SKM-1 treated with dmso at 0.1 percent for 144 hours (cell line): ENCODE measurements around the gene NUP153.

Source experiments
- DNase-seq: peaks from one replicate; lab custom pipeline; 2025; ENCODE audit not compliant: unreplicated experiment; lab: John Stamatoyannopoulos, UW

Gene NUP153

DNA sequence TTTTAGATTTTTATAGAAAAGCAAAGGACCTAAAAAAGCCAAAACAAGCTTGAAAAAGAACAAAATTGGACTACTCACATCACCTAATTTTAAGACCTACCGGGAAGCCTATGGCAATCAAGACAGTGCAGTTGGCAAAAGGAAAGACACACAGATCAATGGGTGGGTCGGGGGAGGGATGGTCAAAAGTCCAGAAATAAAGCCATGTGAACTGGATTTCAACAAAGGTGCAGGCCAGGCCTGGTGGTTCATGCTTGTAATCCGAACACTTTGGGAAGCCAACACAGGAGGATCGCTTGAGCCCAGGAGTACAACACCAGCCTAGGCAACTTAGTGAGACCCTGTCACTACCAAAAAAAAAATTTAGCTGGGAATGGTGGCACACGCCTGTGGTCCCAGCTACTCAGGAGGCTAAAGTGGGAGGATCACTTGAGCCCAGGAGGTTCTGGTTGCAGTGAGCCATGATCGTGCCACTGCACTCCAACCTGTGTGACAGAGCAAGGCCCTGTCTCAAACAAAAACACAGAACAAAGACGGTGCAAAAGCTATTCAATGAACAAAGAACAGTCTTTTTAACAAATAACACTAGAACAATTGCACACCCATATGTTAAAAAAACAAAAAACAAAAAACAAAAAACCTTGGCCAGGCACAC lies 34.5 kb downstream of the NUP153 start:
- DNase-seq: no peak

DNA sequence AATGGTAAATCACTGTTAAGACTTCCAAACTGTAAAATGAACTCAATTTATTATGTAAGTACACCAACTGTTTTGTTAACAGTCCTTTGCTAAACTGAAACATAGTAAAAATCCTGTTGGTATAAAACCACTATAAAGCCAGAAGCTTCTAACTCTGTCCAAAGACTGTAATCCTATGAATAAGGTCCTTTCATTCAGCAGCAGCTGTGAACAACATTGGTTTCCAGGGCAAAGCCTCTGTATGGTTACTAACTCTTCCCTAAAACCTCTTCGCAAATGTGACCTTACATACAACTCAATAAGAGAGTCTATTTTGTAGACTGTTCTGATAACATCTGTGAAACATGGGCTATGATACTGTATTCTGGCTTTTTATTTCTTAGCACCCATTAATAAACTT lies 40.1 kb downstream of the NUP153 start:
- no peak for DNase-seq

DNA sequence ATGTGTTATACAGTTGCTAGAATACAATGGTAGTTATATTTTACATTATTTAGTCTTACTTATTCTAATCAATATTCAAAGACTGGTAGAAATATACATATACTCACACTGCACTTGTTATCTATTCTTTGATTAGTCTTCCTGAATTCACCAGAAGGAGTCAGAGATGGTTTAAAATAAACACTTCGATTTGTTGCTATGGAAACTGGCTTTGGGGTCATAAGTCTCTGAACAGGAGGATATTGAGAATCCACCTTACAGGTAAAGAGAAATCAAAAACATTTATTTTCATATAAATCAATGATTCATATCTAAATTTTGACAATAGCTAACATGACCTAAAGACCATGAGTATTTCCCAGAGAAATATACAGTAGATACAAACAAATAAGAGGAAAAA lies 41.6 kb downstream of the NUP153 start:
- no peak for DNase-seq

DNA sequence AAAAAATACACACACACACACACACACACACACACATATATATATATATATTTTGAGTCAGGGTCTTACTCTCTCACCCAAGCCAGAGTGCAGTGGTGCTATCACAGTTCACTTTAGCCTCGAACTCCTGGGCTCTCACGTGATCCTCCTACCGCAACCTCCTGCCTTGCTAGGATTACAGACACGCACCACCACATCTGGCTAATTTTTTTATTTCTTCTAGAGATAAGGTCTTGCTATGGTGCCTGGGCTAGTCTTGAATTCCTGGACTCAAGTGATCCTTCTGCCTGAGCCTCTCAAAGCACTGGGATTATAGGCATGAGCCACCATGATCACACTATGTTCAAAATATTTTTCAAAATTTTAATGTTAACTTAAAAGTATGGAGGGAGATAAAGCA lies 43.5 kb downstream of the NUP153 start:
- DNase-seq: no peak

DNA sequence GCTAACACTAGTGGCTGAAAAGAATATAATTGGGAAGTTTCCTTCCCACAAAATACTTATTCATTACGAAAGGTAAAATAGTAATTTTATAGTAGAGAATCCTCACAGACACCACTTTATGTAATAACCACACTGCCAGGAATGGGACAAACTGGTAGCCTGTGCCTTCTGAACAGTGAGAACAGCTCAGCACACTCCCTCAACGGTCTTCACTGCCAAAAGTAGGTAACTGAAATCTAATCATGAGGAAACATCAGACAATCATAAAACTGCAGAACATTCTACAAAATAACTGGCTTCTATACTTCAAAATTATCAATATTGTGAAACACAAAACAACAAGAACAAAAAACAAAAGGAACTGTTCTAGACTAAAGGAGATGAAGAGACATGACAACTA lies 44.1 kb downstream of the NUP153 start:
- DNase-seq: no peak

DNA sequence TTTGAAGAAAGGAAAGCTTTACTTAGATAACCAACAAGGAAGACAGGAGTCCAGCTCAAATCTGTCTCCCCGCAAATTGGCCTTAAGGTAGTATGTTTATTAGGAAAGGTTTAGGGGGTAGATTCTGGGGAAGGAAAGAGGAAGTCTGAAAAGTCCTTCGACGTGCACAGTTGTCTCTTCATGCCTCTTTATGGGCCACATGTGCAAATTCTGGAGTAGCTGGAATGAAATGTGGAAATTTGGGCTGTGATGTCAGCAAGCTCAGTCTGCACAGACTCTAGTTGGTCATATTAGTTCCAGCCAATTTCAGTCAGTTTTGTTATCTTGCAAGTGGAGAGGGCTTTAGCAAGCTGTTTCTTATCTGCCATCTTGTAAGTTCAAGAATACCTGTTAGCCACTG lies 50.1 kb downstream of the NUP153 start:
- no peak for DNase-seq

DNA sequence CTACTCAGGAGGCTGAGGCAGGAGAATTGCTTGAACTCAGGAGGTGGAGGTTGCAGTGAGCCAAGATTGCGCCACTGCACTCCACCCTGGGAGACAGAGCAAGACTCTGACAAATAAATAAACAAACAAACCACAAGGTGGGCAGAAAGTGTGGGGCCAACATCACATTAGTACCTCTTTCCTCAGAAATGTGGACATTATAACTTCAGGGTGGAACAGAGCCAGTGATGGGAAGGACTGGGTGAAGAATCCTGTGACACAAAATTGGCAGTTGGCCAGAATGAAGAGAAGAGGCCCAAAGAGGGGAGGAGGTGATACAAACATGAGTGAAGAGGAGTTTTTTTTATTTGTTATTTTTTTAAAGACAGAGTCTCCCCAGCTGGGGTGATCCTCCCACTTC lies 50.6 kb downstream of the NUP153 start:
- no peak for DNase-seq

DNA sequence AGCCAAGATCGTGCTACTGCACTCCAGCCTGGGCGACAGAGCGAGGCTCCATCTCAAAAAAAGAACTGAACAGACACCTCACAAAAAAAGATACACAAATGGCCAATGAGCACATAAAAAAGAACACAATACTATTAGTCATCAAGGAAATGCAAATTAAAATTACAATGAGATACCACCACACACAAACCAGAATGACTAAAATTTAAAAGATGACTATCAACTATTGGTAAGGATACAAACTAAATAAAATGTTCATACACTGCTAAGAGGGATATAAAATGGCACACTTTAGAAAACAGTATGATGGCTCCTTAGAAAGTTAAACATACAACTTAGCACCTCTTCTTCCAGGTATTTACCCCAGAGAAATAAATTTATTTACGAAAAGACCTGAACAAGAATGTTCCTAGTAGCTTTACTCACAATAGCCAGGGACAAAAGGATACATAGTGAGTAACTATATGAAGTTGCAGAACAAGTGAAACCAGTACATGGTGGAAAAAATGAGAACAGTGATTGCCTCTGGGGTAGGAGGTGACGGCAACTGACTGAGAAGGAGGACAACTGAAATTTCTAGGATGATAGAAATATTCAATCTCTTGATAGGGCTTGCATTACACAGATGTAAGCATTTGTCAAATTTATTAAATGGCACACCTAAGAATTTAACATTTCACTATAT lies 53.4 kb downstream of the NUP153 start:
- no peak for DNase-seq

DNA sequence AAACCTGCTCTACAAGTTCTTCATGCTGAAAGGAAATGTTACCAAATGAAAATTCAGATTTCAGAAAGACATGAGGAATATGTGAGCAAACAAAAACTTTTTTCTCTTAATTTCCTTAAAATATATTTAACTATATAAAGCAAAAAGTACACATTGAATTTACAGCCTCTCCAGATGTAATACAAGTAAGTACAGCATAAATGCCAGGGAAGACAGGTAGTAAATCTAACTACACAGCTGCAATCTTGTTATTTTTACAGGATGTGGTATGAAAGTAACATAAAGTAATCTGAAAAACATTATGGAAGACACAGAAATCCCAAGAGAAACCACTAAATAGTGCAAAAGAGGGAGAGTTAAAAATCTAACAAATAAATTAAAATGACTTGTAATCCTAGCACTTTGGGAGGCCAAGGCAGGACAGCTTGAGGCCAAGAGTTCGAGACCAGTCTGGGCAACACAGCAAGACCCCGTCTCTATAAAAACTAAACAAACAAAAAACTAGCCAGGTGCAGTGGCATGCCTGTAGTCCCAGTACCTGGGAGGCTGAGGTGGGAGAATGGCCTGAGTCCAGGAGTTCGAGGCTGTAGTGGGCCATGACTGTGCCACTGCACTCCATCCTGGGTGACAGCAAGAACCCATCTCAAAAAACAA lies 55.9 kb downstream of the NUP153 start:
- no peak for DNase-seq

DNA sequence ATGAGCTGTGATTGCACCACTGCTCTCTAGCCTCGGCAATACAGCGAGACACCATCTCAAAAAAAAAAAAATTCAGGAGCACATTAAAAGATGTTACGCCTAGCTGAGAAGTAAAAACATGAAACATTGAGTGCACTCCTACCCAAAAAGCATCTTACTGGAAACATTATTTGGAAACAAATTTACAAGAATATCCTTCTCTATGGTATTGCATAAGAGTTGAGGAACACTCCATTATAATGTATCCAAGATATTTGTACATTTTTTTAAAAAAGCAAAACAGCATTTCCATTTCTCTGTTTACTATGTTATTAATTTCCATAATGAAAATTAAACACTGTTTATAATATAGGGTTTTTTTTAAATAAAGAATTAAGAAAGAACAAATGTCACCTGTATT lies 58.0 kb downstream of the NUP153 start:
- DNase-seq: no peak

DNA sequence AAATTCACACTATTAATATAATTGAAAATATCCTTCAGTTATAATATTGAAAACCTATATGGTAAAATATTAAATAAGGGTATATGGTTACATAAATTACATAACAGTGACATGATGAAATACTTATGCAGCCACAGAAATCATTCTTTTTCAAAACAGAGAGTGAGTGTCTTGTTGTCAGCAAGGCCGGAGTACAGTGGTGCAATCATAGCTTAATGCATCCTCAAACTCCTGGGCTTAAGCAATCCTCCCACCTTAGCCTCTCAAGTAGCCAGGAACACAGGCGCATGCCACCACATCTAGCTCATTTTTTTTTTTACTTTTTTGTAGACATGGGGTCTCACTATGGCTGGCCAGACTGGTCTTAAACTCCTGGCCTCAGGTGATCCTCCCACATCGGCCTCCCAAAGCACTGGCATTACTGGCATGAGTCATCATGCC lies 66.2 kb downstream of the NUP153 start:
- DNase-seq: peak; percentile 13

DNA sequence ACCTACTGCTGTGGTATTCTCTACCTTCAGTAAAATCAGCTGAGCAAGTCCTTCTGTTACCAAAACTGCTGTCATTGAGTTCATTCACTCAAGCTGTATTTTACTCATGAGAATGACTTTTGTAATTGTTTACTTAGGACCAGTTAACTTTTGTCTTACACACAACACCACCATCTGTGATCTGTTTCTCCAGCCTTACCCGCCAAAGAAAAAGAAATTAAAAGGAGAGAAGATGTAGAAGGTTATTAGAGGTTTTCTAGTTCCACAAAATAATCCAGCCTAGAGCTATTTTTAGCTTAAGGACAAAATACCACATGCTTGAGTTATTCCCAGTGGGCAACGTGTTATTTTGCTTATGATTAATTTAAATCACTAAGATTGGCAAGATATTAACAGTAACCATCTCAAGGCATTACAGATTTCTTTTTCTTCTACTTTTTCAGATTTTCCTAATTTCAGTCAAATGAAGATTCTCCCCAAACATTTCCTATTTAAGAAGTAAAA lies 68.5 kb downstream of the NUP153 start:
- no peak for DNase-seq

DNA sequence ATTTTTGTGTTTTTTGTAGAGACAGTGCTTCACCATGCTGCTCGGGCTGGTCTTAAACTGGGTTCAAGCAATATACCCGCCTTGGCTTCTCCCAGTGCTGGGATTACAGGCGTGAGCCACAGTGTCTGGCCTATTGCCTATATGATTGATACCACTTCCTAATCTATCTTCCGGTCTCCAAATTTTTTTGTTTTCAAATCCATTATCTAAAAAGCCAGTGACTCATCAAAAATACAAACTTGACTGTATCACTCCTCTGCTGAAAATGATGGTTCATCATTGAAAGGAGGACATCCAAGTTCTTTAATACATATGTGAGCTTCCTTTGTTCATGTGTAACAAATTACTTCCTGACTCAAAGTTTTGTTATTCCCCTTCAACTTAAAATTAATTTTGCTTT lies 71.2 kb downstream of the NUP153 start:
- no peak for DNase-seq

DNA sequence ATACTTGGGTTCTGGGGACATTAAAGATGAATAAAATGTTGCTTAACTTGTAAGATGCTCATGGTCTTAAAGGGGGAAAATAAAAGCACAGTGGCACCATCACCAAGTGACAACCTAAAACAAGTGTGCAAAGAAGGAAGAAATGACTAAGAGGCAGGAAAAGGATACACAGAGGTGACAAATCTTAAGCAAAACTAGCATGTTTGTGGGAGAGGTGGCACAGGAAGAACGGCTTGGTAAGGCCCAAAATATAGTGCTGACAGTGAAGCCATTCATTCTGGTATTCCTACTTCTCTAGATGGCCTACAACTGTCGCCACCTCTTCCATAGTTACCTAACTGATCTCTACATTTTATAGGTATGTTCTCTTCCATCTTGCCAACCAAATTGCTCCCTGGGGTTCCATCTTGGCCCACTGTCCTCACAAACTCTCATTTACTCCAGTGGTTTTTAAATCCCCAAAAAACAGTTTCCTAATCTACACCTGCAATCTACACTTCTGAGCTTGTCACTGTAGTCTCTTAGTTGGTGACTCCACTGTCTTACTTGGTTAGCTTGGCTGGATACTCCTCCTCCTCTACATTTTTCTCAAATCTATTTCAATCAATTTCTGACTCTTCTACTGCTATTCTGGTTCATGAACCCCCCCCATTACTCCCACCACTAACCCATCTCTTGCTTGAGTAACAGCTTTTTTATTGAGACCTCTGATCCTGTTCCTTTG lies 73.1 kb downstream of the NUP153 start:
- DNase-seq: no peak

DNA sequence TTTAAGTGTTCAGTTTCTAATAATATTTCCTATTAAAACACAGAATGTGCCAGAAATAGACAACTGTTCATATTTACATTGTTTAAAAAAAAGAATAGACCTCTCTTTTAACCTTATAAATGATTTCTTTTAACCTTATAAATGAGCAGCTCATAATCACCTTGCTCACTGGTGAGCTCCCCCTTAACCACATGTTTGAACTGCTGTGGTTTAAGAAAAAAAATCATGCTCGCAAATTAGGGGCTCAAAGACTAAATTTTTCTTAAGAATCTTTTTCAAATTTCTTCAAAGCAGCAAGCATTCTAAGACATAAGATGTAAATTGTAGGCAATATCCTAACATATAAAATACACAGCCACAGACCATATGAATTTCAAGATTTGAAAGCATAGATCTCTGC lies 73.8 kb downstream of the NUP153 start:
- DNase-seq: no peak

DNA sequence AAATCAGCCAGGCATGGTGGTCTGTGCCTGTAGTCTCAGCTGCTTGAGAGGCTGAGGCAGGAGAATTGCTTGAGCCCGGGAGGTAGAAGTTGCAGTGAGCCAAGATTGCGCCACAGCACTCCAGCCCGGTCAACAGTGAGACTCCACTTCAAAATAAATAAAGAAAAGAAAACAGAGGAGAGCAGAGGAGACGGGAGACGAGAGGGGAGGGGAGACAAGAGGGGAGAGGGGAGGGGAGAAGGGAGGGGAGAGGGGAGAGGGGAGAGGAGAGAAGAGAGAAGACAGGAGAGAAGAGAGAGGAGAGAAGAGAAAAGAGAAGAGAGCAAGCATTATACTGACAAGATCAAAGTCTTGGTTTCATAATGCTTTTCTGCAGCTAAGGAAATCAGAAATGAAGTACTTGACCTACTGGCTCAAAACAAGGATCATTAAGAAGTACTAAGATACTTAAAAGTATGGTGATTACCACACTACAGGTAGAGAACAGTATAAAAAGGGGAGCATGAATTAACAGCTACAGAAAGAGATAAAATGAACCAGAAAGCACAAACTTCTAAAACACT lies 76.1 kb downstream of the NUP153 start:
- DNase-seq: no peak

DNA sequence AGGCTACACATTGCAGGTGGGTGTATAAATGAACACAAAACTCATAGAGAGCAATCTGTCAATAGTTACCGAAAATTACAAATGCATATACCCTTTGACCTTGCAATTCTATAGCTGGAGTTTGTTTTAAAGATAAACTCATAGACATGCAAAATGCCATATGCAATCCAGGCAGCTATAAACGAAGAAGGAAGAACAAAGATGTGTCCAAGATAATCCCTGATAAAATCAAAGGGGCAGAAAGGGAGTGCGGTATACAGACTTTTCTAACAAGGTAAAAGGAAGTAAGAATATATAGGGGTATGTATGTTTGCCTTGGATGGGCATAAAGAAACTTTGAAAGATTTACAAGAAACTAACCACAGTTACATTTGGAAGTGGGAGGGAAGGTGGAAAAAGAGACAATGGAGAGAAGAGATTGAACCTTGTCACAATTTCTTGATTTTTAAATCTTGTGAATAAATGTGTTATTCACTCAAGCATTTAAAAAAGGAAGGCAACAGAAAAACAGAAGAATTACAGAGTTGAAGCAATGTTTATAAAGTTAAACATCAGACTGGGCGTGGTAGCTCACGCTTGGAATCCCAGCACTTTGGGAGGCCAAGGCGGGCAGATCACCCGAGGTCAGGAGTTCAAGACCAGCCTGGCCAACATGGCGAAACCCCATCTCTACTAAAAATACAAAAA lies 76.8 kb downstream of the NUP153 start:
- DNase-seq: no peak

DNA sequence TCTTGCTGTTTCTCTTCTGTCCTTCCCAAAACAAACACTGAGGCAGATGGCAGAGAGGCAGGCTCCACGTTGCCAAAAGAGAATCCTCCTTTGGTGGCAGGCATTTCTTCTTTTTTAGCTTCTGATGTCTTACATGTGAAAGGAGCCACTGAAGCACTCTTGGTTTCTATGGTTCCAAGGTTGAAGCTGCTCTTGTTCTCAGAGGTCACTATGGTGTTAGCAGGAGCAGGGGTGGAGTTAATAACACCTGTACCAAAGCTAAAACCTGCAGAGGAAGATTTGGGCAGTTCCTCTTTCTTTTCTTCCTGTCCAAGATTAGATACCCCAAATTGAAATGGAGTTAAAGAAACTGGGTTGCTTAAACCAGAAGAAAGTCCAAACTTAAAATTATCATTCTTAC lies 77.9 kb downstream of the NUP153 start:
- no peak for DNase-seq

DNA sequence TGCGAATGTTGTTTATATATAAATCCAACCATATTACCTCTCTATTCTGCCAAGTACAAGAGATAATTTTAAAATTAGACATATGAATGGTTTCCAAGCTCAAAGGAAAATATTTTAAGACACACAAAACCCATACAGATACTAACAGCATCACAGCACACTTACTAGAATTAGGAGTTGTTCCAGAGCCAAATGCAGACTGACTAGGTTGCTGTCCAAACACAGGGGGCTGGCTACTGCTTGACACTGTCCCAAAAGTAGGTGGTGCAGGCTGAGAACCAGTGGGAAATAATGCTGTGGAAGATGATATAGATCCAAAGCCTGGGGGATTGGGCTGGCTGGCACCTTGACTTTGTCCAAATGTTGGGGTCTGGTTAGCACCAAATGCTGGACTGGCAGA lies 82.3 kb downstream of the NUP153 start:
- no peak for DNase-seq

DNA sequence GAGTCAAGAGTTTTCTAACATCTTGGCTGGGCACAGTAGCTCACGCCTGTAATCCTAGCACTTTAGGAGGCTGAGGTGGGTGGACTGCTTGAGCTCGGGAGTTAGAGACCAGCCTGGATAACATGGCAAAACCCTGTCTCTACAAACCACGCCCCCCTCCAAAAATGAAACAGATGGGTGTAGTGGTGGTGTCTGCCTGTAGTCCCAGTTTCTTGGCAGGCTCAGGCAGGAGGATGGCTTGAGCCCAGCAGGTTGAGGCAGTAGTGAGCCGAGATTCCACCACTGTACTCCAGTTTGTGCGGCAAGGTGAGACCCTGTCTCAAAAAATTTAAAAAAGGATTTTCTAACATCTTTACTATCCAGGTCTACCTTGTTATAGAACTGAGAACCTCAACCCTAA lies 84.6 kb downstream of the NUP153 start:
- no peak for DNase-seq

DNA sequence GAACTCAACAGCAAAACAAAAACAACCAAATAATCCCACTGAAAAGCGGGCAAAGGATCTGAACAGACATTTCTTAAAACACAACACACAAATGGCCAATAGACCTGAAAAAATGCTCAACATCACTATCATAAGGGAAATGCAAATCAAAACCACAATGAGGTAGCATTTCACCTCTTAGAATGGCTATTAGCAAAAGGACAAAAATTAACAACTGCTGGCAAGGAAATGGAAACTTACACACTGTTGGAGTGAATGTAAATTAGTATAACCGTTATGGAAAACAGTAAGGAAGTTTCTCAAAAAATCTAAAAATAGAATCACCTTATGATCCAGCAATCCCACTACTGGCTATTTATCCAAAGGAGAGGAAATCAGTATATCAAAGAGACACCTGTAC lies 85.7 kb downstream of the NUP153 start:
- DNase-seq: no peak
